Chondrocyte (in vitro differentiated cells): Measurements from ENCODE around the gene ARHGAP31. TPM values are rescaled to one million over a fixed set of nuclear protein-coding genes. Genes with fewer than 3 reads are reported as not detected.

Experiments used
- DNase-seq: peaks from one replicate; pipeline ENCODE4 v3.0.0; 2021; ENCODE audit warnings: mixed read lengths, low spot score
- H3K27ac Mint-ChIP-seq: one replicate; pipeline ENCODE4 v1.8.0; 2021; ENCODE audit warnings: mild to moderate bottlenecking, moderate library complexity, mixed read lengths; ENCODE audit not compliant: unreplicated experiment
- H3K27me3 Mint-ChIP-seq: 2 replicates; pipeline ENCODE4 v1.8.0; 2021; ENCODE audit warnings: low read depth, mixed read lengths
- H3K36me3 Mint-ChIP-seq: 2 replicates; pipeline ENCODE4 v1.8.0; 2021; ENCODE audit warnings: low read depth, mixed read lengths
- H3K4me1 Mint-ChIP-seq: 2 replicates; pipeline ENCODE4 v1.8.0; 2021; ENCODE audit warnings: low read depth, mild to moderate bottlenecking, mixed read lengths
- H3K4me3 Mint-ChIP-seq: one replicate; pipeline ENCODE4 v1.8.0; 2021; ENCODE audit warnings: mild to moderate bottlenecking, moderate library complexity, mixed read lengths; ENCODE audit not compliant: unreplicated experiment
- H3K9me3 Mint-ChIP-seq: 2 replicates; pipeline ENCODE4 v1.8.0; 2021; ENCODE audit warnings: low read depth, mixed read lengths
- total RNA-seq: library from RNA; stranded (reverse); gene quantifications from 3 replicates; pipeline ENCODE4 v1.2.1, GENCODE V29; 2021
- TF ChIP-seq, protein P1 (sequence below): fragments of 200-600 bp; sonication (generic); IDR thresholded peaks from 2 replicates; pipeline ENCODE4 v1.5.0; 2021; ENCODE audit warnings: antibody characterized with exemption, mild to moderate bottlenecking, moderate library complexity

The ARHGAP31 gene
- total RNA-seq, 1 donor from 2014 or later = 35.2 TPM

DNA sequence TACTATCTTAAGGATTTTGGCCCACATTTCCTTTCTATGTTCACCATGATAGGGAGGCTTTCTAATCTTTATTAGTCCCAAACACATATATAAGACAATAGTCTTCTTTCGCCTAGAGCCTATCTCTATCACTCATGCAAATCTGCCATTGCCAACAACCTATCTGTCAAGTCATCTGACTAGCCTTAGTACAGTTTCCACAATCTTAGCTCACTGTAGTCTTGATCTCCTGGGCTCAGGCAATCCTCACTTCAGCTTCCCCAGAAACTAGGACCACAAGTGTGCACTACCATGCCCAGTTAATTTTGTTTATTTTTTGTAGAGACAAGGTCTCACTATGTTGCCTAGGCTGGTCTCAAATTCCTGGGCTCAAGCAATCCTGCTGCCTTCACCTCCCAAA, 162.3 kb downstream of the ARHGAP31 start:
- TF ChIP-seq, protein P1, sequence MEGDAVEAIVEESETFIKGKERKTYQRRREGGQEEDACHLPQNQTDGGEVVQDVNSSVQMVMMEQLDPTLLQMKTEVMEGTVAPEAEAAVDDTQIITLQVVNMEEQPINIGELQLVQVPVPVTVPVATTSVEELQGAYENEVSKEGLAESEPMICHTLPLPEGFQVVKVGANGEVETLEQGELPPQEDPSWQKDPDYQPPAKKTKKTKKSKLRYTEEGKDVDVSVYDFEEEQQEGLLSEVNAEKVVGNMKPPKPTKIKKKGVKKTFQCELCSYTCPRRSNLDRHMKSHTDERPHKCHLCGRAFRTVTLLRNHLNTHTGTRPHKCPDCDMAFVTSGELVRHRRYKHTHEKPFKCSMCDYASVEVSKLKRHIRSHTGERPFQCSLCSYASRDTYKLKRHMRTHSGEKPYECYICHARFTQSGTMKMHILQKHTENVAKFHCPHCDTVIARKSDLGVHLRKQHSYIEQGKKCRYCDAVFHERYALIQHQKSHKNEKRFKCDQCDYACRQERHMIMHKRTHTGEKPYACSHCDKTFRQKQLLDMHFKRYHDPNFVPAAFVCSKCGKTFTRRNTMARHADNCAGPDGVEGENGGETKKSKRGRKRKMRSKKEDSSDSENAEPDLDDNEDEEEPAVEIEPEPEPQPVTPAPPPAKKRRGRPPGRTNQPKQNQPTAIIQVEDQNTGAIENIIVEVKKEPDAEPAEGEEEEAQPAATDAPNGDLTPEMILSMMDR = no peak
- no peak for DNase-seq
- peak overlapping the region; percentile 32 for H3K27ac Mint-ChIP-seq
- peaks cover 45% of the 10 kb centered on the region for H3K36me3 Mint-ChIP-seq
- peaks cover 52% of the 10 kb centered on the region for H3K4me1 Mint-ChIP-seq
- H3K4me3 Mint-ChIP-seq = no peak overlapping the region
- no peaks in the 10 kb centered on the region for H3K9me3 Mint-ChIP-seq
- H3K27me3 Mint-ChIP-seq = no peaks in the 10 kb centered on the region

DNA sequence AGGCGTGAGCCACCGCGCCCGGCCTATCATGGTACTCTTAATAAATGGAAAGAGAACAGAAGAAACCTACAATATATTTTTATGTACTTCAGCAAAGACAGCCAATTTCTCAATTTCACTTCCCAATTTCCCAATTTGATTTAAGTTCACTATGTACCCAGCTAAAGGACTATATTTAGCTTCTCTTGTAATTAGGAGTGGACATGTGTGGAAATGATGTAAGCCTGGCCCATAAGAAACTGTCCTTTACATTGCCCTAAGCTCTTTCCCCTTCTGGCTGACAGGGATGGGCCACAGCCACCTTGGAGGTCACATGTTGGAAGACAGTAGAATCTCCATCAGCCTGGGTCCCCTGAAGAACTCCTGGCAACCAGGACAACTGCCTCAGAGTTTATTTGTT, 163.1 kb downstream of the ARHGAP31 start:
- Mint-ChIP-seq H3K27me3 (no peaks in the 10 kb centered on the region), H3K4me3 (no peak overlapping the region), H3K4me1 (peaks cover 60% of the 10 kb centered on the region), H3K9me3 (no peaks in the 10 kb centered on the region), H3K36me3 (peaks cover 43% of the 10 kb centered on the region), H3K27ac (no peak overlapping the region)
- TF ChIP-seq, protein P1 = no peak
- no peak for DNase-seq

DNA sequence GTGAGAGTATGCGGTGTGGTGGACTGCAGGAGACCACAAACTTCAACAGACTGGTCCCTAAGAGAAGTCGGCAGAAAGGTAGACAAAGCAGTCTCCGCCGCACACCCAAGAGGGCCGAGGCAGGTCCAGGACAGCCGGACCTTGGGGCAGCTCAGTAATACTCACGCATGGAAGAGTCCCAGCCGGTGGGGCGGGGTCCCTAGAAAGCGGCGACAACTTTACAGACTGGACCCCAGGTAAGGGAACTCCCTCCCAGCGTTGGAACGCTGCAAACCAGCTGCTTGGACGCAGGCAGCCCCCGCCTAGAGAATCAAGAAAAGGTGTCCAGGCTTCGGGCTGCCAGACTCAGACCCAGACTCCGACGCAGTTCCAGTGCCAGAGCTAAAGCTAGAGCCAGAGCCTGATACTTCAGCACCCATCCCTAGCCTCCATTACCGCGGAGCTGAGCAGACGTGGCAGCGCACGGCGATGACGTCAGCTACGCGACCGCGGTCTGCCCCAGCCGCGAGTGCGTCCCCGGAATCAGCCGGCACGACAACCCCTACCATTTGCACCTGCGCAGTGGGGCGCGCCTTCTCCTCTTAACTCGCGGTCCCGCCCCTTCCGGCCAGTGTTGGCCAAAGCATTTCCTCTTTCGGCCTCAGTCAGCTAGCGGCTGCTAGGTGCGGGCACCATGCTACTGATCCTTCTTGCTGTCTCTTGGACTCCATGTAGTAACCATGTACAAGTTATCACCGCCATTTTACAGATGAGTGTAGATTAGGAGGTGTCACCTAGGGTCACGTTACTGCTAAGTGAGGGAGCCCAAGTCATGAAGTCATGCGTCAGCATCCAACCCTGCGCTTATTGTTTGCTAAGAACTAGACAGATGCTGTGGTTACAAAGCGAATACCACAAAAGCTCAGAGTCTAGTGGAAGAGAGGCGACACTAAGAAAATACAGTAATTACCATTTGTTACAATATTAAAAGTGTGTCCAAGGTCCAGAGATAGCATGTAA, 169.3 kb downstream of the ARHGAP31 start, which contains the start of gene TMEM39A:
TSS of gene TMEM39A (minus strand) at position 445 of the 999 bp plus-strand sequence. CDS start 1,541 bp downstream, outside the sequence.
- Mint-ChIP-seq H3K4me3 (peak within 1 kb of the TSS; percentile 77), H3K27ac (peak within 1 kb of the TSS; percentile 97), H3K27me3 (no peaks in the 10 kb centered on the region), H3K36me3 (peaks cover 9% of the 10 kb centered on the region), H3K9me3 (no peaks in the 10 kb centered on the region), H3K4me1 (peaks cover 44% of the 10 kb centered on the region)
- DNase-seq = peak; percentile 99
- TF ChIP-seq, protein P1 = peak; percentile 20

DNA sequence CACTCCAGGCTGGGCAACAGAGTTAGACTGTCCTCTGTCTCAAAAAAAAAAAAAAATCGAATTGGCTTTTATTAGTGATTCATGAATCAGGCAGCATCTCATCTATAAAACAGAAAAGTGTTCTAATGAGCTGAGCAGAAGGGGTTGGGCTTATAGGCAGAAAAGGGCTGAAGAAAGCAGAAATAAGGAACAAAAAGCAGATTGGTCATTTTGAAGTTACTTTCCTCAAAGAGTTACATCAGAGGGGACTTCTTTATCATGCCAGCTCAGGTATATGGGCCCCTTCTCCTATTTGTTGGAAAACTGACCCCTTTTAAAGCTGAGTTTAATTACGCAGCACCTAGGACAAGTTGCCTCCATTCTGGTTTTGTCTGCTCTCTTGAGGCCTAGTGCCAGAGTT, 173.9 kb downstream of the ARHGAP31 start:
- Mint-ChIP-seq H3K27me3 (no peaks in the 10 kb centered on the region), H3K4me1 (peaks cover 33% of the 10 kb centered on the region), H3K36me3 (peaks cover 3% of the 10 kb centered on the region), H3K9me3 (no peaks in the 10 kb centered on the region), H3K4me3 (peak overlapping the region; percentile 97), H3K27ac (no peak overlapping the region)
- TF ChIP-seq, protein P1 = no peak
- DNase-seq = no peak

DNA sequence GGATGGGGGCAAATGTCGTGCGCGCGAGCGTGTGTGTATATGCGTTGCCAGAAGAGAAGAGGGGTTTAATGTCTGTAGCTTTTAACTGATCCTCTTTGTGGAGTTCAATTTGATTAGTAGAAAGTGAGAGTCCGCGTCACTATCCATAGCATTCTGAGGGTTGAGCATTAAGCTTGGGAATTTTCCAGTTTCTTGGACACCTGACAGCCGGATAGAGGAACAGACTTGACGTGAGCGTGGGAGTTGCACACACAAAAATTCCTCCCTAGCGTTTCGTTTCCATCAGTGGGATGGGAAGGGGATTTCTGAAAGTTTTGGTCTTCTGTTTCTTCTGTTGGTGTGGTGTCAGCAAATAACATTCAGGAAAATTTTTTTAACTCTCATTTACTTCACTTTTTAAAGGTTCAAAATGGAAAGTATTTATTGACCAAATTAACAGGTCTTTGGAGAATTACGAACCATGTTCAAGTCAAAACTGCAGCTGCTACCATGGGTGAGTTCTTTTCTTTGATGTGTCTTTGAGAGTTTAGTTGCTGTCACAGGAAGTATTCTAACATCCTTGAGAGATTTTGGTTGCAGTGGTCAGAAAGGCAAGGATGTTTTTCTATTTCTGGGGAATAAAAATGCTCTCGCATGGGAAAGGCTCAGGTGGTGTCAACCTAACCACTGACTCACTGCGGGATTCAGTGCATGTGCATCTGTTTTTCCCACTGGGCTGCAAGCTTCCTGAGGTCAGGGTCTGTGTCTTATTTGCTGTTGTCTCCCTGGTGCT, 175.4 kb downstream of the ARHGAP31 start:
- Mint-ChIP-seq H3K36me3 (peaks cover 3% of the 10 kb centered on the region), H3K9me3 (no peaks in the 10 kb centered on the region), H3K4me3 (peak overlapping the region; percentile 97), H3K27ac (peak overlapping the region; percentile 77), H3K4me1 (peaks cover 25% of the 10 kb centered on the region), H3K27me3 (no peaks in the 10 kb centered on the region)
- no peak for DNase-seq
- TF ChIP-seq, protein P1 = no peak
